IPS DF 6.9 (cell line): ENCODE results near the gene MTARC1.

Experiments used
- DNase-seq: peaks from one replicate; pipeline ENCODE4 v3.0.0-alpha.2; 2013; ENCODE audit warnings: low read depth, low spot score
- H3K27ac ChIP-seq: one replicate; pipeline ENCODE4 v1.5.1; 2013; ENCODE audit warnings: low read length, control low read depth
- H3K27me3 ChIP-seq: 2 replicates; pipeline ENCODE4 v1.6.1; 2013; ENCODE audit warnings: mild to moderate bottlenecking, low read length; ENCODE audit not compliant: control insufficient read depth, insufficient read depth
- H3K36me3 ChIP-seq: 2 replicates; pipeline ENCODE4 v1.6.1; 2013; ENCODE audit warnings: low read length; ENCODE audit not compliant: control insufficient read depth, insufficient read depth
- H3K4me1 ChIP-seq: 2 replicates; pipeline ENCODE4 v1.6.1; 2013; ENCODE audit warnings: low read length; ENCODE audit not compliant: control insufficient read depth, insufficient read depth
- H3K4me3 ChIP-seq: 2 replicates; pipeline ENCODE4 v1.5.1; 2013; ENCODE audit warnings: mild to moderate bottlenecking, low read length
- H3K9me3 ChIP-seq: 2 replicates; pipeline ENCODE4 v1.6.1; 2013; ENCODE audit warnings: low read length, inconsistent platforms; ENCODE audit not compliant: control insufficient read depth, insufficient read depth
- WGBS: extraction: QIAGEN DNeasy Blood & Tissue Kit; methylation state at CpG from one replicate; pipeline ENCODE4 v1.1.7; 2013; ENCODE audit warnings: mixed read lengths, missing lambda C conversion rate; ENCODE audit not compliant: insufficient read length, insufficient coverage; 5-methylcytosine and 5-hydroxymethylcytosine counted together

The MTARC1 gene

DNA sequence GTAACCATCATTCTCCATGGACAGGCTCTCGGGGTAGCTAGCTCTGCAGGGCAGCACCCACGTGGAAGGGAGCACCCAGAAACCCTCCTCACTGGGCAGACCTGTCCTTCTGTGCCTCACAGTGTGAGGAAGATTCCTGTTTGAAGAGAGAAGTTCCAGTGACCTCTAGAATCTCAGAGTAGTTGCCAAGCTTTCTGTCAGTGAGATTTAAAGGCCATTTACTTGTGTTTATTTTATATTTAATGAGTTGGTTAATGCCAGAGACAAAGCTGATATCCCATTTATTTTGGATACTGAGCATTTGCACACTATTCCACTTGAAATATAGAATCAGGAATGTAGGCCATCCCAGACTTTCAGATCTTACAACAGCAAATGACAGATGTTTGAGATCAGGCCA, 28.7 kb downstream of the MTARC1 start:
- no peak overlapping the region for H3K4me3 ChIP-seq
- no CpG with 5 or more reads among the region's 2 CpGs for WGBS
- no peaks in the 10 kb centered on the region for H3K9me3 ChIP-seq
- H3K4me1 ChIP-seq = 0 out of 2 replicates have a peak, but pooled peaks cover 1% of the 10 kb centered on the region
- no peak for DNase-seq
- H3K36me3 ChIP-seq = 0 out of 2 replicates have a peak, but pooled peaks cover 2% of the 10 kb centered on the region
- no peaks in the 10 kb centered on the region for H3K27me3 ChIP-seq
- H3K27ac ChIP-seq = no peak overlapping the region

DNA sequence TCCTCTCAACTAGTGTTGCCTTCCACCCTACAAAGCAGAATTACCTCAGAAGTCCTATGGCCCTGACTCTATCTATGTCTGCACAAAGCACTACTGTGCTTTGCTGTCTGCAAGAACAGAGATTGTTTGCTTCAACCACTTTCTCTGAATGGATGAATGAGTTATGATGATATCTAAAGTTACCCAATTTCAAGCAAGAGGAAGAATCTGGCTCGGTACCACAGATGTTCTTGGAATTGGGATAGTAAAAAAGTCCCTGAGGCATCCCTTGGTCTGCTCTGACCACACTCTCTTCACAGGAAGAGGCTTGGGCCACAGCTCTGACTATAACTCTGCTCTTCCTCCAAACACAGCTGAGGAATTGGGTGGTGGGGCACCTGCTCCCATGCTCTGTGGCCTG, 31.2 kb downstream of the MTARC1 start:
- Histone ChIP-seq H3K4me3 (no peak overlapping the region), H3K27ac (no peak overlapping the region), H3K36me3 (no peaks in the 10 kb centered on the region), H3K9me3 (no peaks in the 10 kb centered on the region), H3K4me1 (0 out of 2 replicates have a peak, but pooled peaks cover 1% of the 10 kb centered on the region), H3K27me3 (no peaks in the 10 kb centered on the region)
- DNase-seq = no peak
- no CpG with 5 or more reads among the region's 1 CpG for WGBS

DNA sequence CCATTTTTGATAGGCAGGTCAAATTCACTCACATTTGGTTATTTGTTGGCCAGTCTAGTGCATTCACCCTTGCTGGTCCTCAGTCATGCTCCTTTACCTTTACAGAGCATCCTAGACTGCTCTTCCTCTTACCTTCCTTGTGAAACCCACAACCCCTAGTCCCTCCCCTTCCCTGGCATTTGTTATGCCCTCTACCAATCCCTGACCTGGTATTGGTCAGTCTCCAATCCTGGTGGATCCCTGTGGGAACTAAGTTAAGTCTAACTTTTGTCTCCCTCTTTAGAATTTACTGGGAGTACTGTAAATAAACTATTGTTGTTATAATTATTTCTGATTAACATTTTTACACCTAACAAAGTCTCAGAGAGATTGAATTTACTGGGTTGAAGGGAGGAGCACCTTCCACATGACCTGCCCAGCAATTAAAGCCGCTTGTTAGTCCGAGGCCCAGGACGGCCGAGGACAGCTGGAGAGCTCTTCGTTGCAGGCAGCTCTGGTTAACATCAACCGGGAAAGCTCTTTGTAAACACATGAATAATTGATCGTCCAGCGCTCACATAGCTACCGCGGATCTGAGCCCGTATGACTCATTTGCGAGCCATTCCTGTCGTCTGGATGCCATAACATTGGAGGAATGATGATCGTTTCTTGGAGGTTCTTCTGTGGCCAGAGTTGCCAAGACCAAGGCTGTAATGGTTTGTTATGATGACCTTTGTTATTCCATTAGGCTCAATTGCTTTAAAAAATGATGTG, 31.9 kb downstream of the MTARC1 start:
- Histone ChIP-seq H3K4me1 (0 out of 2 replicates have a peak, but pooled peaks cover 1% of the 10 kb centered on the region), H3K36me3 (no peaks in the 10 kb centered on the region), H3K4me3 (no peak overlapping the region), H3K27ac (no peak overlapping the region), H3K9me3 (no peaks in the 10 kb centered on the region), H3K27me3 (no peaks in the 10 kb centered on the region)
- peak; percentile 33 for DNase-seq
- WGBS = no CpG with 5 or more reads among the region's 14 CpGs

DNA sequence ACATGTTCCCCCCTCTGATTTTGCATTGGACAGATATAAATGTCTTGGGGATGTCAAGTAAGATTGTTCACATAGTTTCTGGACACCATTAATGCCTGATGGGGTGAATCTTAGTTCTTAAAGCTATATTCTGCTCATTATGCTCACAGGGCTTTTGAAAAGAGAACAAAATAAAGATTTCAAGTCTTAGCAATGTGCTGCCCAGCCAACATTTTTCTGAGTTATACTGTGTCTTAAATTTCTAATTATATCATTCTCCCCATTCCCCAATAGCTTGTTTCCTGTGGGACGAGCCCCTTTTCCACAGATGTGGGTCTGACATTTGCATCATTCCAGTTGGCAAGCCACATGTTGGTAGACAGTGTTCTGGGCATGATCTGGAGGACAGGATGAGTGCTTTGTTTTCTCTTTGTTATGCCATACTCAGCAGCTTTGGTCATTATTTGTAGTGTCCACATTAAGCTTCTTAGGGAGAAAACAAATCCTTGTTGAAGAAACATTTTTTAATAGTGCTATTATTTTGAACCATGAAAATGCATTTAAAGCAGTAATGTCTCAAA, 32.8 kb downstream of the MTARC1 start:
- Histone ChIP-seq H3K9me3 (no peaks in the 10 kb centered on the region), H3K27me3 (no peaks in the 10 kb centered on the region), H3K4me3 (no peak overlapping the region), H3K4me1 (peaks cover 3% of the 10 kb centered on the region; the same call in 1 of the 2 replicates), H3K36me3 (no peaks in the 10 kb centered on the region), H3K27ac (no peak overlapping the region)
- no CpG with 5 or more reads among the region's 1 CpG for WGBS
- DNase-seq = no peak

DNA sequence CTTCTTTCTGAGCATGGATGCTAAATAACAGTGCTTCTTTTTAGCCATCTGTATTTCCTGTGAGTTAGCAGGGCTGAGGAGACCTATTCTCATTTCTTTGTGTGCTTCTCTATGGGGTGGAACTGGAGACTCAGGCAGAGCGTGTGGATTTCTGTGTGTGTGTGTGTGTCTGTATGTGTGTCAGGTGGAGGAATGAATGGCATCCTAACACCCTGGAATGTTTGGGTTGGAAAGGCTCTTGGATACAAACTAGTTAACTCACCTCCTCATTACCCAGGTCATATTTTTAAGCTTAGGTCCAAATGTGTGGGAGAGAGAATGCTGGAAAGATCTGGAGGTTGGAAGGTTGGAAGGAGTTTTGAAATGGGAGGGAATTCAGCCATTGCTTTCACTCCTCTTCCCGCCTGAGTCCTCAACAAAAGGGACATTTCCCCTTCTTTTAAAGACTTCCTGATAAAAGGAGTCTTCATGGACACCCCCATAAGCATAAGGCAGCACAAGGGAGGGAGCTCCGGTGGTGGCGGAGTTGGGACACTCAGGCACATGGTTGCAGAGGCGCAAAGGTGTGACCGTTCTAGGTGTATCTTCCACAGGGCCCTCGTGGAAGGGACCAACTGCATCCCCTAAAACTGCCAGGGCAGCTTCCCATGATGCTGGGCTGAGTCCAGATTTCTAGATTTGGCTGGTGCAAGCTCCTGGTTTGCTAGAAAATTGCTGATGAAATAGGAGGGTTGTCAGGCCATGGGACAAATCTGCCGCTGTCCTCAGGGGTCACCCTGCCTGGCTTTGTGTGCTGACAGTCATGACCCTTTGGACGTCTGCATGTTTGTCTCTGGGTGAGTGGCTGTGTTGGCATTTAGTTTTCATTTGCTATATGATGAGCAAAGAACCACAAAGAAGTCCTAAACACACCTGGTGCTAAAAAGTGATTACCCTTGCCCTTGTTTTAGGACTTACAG, 37.6 kb downstream of the MTARC1 start:
- DNase-seq = no peak
- Histone ChIP-seq H3K4me3 (no peak overlapping the region), H3K27me3 (no peaks in the 10 kb centered on the region), H3K9me3 (no peaks in the 10 kb centered on the region), H3K4me1 (peaks cover 5% of the 10 kb centered on the region), H3K36me3 (no peaks in the 10 kb centered on the region; the same call in 1 of the 2 replicates), H3K27ac (no peak overlapping the region)
- WGBS = no CpG with 5 or more reads among the region's 9 CpGs

DNA sequence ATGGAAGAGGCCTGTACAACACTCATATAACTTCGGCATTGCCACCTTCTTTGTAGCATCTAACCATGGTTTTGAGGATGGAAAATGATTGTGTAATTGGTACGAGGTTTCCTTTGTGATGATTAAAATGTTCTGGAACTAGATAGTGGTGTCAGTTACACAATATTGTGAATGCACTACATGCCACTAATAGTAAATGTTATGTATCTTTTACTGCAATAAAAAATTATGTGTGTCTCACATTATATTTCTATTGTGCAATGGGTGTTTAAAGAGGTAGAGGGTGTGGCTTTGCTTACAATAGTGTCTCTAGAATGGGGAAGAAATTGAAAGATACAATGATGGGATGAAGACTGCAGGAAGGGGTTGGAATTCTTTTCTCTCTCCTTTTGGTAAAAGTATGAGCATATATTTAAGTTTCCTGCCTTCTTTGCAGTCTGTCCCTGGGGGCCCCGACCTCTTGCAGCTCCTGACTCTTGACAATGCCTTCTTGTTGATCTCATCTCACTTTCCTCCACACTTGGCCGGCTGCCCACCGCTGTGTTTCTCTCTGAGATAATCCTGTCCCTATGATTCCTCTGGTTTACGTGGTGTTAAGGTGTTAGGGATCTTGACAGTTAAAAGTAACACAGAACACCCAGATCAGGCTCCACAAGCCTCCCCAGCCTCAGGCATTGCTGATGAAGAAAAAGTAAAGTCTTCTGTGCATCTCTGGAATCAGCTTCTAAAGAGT, 39.3 kb downstream of the MTARC1 start:
- no peaks in the 10 kb centered on the region for H3K9me3 ChIP-seq
- WGBS = 100% methylated on average over 1 of the region's 6 CpGs
- H3K4me1 ChIP-seq = peaks cover 5% of the 10 kb centered on the region
- no peaks in the 10 kb centered on the region; the same call in 1 of the 2 replicates for H3K36me3 ChIP-seq
- H3K27ac ChIP-seq = no peak overlapping the region
- DNase-seq = no peak
- no peak overlapping the region for H3K4me3 ChIP-seq
- no peaks in the 10 kb centered on the region for H3K27me3 ChIP-seq

DNA sequence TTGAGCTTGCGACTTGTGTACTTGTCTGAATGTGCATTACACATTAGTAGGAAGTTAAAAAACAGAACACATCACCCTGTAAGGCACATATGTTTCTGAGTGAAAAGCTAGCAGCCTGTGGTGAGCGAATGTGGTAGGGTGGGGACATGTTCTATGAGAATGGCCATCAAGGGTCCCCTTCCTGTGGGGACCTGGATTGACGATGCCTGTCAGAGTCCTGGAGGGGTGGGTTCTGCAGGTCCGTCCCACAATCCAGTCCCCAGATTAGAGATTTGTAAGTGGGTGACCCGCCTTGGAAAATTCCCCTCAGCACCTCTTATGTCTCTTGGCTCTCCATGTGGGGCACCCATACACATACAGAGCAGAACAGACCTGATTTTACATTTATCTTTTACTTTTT, 40.0 kb downstream of the MTARC1 start:
- H3K27ac ChIP-seq = no peak overlapping the region
- no CpG with 5 or more reads among the region's 5 CpGs for WGBS

DNA sequence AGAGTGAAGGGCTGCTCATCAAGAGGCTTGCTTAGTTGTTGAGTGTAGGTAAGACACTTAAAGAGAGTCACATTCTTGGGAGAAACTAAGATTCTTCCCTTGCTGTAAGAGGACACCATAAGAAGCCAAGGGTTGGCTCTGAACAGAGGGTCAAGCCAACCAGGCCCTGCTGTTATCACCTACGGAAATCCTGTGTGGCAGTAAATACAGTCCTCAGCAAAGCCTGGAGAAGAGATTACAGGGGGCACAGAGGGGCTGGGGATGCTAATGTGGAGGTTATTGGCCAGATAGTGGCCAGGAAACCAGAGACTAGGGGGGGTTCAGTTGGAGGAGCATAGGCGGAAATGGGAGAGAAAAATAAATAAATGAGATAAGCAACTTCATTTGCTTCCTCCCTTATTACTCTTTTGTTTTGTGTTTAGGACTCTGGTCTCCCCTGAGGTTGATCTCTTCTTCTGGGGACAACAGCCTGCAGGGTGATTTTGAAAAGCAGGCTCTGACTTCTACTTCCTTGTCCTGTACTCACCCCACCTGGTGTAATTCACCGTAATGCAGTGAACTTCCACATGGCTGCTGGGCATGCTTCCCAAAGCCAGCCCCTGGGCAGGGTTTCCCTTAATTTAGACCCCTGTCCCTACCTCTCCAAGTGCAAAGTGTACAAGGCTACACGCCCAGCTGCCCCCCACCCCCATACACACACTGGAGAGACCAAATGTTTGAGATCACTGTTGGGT, 40.9 kb downstream of the MTARC1 start:
- WGBS = no CpG with 5 or more reads among the region's 4 CpGs
- Histone ChIP-seq H3K4me3 (no peak overlapping the region), H3K27ac (no peak overlapping the region), H3K9me3 (no peaks in the 10 kb centered on the region), H3K27me3 (no peaks in the 10 kb centered on the region), H3K36me3 (no peaks in the 10 kb centered on the region; the same call in 1 of the 2 replicates), H3K4me1 (peaks cover 5% of the 10 kb centered on the region)
- no peak for DNase-seq

More for the DNA sequence above, 40.0 kb downstream of the MTARC1 start:
- H3K36me3 ChIP-seq = no peaks in the 10 kb centered on the region; the same call in 1 of the 2 replicates
- H3K4me1 ChIP-seq = peaks cover 5% of the 10 kb centered on the region
- H3K4me3 ChIP-seq = no peak overlapping the region
- H3K27me3 ChIP-seq = no peaks in the 10 kb centered on the region
- no peak for DNase-seq
- no peaks in the 10 kb centered on the region for H3K9me3 ChIP-seq

DNA sequence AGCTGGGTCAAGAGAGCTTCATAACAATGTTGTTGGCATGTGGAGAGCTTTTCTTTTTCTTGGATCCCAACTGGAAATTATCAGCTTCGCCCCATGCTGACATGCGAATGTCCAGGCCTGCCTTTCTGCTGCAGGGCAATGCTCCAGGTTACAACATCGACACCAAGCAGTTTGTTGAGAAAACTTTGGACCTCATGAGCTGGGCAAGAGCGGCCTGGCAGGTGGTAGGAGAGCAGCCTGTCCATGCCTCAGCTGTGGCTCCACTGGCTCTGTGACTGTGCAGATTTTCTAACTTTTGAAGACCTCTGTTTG, 41.4 kb downstream of the MTARC1 start:
- Histone ChIP-seq H3K36me3 (no peaks in the 10 kb centered on the region; the same call in 1 of the 2 replicates), H3K27me3 (no peaks in the 10 kb centered on the region), H3K27ac (no peak overlapping the region), H3K9me3 (no peaks in the 10 kb centered on the region), H3K4me1 (peaks cover 5% of the 10 kb centered on the region), H3K4me3 (no peak overlapping the region)
- DNase-seq = no peak
- WGBS = no CpG with 5 or more reads among the region's 4 CpGs
